GM21526 (cell line): Measurements from ENCODE around the gene GFOD1.

Experiments used
- ATAC-seq: cut with Tn5 transposase; IDR thresholded peaks from one replicate; pipeline ENCODE4 v1.9.1; 2021; ENCODE audit warnings: moderate library complexity; ENCODE audit not compliant: unreplicated experiment, low FRiP score

GFOD1 gene

DNA sequence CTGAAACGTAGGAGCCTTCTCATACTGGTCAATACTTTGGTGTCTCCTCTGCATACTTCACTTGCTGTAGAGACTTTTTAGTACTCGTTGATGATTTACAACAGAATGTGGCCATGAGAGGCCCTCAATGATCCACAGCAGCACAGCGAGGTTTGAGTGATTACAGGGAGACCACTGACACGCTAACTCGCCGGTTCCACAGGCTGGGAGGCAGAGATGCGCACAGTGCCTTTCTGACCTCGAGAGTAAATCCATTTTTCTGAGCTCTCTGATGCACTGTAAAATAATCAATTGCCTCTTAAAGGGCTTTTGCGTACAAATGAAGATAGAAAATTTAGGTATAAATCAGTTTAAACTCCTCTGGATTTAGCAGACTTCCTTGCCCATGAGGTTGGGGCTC is 102.9 kb downstream of the GFOD1 start:
- no peak for ATAC-seq

- no peak for ATAC-seq
These were observed 103.9 kb downstream of the GFOD1 start for GRCh38 chr6:13383328-13384163.

DNA sequence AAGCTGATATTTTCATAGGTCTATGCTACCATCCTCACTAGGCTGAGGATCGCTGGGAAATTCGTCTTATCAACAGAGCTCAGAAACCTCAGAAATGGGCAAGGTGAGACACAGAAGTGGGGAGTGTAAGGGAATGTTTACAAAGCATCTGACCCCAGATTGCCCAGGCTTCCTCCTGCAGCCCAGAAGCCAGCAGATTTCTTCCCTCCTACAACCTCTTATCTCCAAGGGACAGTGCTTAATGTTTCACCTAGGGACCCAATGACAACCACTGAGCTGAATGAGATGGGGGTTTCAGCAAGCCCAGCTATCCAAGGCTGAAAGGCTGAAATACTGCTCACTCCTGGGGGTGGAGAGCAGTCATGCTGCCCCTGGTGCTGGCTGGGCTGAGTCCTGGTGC is 106.6 kb downstream of the GFOD1 start:
- ATAC-seq = no peak

GRCh38 chr6:13378669-13379590 is 108.5 kb downstream of the GFOD1 start:
- no peak for ATAC-seq

DNA sequence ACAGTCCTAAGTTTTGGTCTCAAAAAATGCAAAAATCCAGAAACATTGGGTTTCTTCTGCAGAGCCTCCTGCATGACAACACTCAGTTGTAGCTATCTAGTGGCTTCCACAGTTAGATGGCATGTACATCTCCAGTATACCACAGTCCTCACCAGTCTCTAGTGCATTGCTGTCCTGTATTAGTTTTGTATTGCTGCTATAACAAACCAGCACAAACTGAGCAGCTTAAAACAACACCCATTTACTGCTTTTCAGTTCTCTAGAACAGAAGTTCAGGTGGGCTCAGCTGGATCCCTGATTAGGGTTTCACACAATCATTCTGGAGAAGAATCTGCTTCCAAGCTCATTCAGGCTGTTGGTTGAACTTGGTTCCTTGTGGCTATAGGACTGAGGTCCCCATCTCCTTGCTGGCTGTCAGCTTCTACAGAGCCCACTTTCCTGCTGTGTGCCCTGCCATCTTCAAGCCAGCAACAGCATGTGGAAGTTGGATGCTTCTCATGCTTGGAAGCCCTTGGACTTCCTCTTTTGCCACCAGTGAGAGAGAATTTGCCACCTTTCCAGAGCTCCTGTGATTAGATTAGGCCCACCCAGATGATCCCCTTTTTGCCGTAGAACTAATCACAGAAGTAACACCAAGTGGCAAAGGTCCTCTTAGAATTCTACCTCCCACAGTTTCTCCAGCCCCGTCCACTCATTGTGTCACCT is 110.2 kb downstream of the GFOD1 start:
- ATAC-seq = no peak

DNA sequence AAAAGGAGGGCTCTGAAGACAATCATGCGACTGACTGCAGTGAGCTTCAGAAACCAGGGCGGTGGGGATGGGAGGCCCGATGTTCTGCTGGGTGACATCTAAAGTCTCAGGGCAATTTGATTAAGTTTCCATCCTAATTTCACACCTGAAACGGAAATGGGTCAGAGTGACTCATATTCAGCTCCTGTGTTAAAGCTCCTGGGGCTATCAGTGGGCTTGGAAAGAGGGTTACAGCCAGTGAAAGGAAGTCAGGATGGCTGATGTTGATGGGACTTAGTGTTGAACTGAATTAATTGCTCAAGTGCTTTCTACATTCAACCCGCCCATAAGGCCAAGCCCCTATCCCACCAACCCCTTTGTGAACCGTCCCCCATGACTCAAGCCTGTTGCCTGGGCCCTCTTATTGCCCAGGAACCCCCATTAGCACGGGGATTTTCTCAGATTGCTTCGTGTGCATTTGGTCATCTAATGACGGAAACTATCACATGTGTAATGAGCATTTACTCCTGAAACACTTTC is 112.0 kb downstream of the GFOD1 start:
- peak; percentile 63 for ATAC-seq

GRCh38 chr6:13373919-13374318 is 113.5 kb downstream of the GFOD1 start:
- no peak for ATAC-seq

- no peak for ATAC-seq
These were observed 113.9 kb downstream of the GFOD1 start for GRCh38 chr6:13373488-13373886.

GRCh38 chr6:13372688-13373487 is 114.5 kb downstream of the GFOD1 start:
- no peak for ATAC-seq

- no peak for ATAC-seq
These were observed 115.3 kb downstream of the GFOD1 start for GRCh38 chr6:13372076-13372475.

DNA sequence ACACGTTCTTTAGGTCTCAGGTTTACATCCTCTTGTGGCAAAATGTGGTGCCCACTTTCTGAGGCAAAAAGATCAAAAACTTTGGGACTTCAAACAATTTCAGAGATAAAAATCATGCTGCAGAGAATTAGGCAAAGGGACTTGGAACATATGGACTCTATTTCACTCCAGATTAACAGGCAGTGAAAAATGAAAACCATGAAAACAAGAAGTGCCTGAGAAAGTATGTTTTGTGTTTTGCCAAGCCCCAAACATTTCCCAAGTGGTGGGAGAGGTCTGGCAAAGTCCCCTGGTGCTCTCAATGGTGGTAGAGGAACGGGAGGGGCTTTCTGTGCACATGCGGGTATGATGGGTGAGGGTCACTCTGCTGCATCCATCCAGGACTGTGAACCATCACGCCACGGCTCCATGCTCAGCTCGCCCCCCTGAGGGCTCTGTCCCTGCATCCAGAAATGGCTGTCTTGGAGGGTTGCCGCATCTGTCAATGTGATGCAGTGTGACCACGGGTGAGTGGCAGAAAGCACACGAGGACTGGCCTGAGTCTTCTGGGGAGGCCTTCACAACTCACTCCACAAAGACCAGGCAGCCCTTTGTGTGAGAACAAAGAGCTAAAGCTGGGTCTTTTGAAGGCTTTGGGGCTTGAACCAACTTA is 115.9 kb downstream of the GFOD1 start:
- ATAC-seq = no peak

- no peak for ATAC-seq
These were observed 116.8 kb downstream of the GFOD1 start for GRCh38 chr6:13370623-13371022.

DNA sequence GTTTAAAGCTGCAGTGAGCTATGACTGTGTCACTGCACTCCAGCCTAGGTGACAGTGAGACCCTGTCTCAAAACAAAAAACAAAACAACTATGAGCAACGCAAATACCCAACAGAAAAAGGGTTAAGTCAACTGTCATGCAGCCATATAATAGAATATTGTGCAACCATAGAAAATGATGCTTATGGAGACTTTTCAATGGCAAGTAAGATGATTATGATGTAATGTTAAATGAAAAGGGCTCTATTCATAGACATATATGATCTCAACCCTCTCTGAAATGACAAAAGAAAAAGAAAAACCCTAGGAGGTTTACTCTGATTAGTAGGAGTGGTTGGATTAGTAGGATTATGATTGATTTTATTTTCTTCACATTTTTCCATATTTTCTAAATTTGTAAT is 117.8 kb downstream of the GFOD1 start:
- ATAC-seq = no peak

DNA sequence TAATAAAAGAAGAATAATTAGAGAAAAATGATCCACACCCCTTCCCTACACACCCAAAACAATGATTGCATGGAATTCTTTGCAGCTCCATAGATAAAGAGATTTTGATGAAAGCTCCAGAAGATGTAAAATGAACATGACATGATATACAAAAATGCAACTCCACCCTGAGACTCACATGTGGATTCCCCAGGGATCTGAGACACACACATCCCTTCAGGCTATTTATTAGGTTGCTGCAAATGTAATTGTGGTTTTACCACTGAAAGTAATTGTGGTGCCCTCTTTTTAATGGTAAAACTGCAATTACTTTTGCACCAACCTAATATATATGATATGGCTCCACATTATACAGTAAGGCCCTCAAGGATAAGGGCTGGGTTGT is 118.7 kb downstream of the GFOD1 start:
- ATAC-seq = no peak

GRCh38 chr6:13368079-13368730 is 119.2 kb downstream of the GFOD1 start:
- no peak for ATAC-seq

GRCh38 chr6:13367396-13367795 is 120.0 kb downstream of the GFOD1 start:
- no peak for ATAC-seq

GRCh38 chr6:13365320-13365719 is 122.1 kb downstream of the GFOD1 start:
- no peak for ATAC-seq

DNA sequence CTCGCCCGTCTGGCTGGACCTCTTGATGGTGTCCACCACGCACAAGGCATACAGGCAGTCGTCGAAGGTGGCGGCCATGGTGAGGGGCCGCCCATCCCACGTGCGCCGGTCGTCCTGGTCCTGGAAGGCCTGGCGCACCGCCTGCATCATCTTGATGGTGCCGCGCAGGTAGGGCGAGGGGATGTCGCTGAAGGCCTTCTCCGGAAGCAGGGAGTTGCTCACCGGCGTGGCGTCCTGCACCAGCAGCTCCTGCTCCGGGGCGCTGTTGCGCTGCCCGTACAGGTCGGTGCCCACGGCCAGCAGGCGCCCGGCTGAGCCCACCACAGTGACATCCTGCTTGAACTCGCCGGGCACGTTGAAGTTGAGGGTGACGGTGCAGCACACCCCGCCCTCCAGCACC is 122.6 kb downstream of the GFOD1 start:
- ATAC-seq = no peak

DNA sequence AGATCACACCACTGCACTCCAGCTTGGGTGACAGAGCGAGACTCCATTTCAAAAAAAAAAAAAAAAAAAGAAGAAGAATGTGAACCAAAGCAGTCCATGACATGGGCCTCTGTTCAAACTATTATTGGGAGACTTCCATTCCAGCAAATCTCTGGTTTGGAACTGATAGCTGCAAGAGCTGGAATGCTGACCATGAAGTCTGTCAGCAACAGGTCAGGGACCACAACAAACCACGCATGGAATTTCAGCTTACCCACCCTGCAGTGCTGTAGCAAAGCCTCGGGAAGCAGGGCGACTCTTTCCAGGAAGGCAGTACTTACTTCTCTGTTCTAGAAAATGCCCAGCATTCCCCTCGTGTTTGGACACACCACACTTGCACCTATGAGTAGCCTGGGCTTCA is 125.0 kb downstream of the GFOD1 start:
- ATAC-seq = no peak
